GM21528 (cell line): Measurements from ENCODE around the gene TMC1.
"Not testable (repeated sequence)": the region's sequence is repeated elsewhere in the genome, so short reads cannot be mapped to it uniquely, and the experiment has no call there.

ENCODE experiments used
- ATAC-seq: cut with Tn5 transposase; IDR thresholded peaks from one replicate; pipeline ENCODE4 v1.9.1; 2021; ENCODE audit warnings: mild to moderate bottlenecking, moderate library complexity; ENCODE audit not compliant: unreplicated experiment, low FRiP score

TMC1 gene

DNA sequence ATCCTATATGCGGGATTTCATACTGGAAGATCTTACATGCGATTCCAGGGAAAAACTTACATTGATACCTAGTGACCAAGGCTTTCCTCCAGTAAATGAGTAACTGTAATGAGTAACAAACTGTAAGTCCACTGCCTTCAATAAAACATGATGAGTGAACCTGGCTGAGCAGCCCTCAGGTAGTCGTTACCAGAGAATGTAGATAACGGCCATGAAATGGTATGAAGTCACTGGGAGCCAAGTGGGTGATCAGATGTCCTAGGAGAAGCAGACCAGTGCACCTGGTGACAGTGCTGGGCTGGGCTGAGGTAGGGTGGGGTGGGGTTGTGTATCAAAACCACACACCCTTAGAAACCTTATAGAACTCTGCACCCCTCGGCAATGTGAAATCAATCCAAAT, 227.9 kb downstream of the TMC1 start:
- ATAC-seq = no peak

DNA sequence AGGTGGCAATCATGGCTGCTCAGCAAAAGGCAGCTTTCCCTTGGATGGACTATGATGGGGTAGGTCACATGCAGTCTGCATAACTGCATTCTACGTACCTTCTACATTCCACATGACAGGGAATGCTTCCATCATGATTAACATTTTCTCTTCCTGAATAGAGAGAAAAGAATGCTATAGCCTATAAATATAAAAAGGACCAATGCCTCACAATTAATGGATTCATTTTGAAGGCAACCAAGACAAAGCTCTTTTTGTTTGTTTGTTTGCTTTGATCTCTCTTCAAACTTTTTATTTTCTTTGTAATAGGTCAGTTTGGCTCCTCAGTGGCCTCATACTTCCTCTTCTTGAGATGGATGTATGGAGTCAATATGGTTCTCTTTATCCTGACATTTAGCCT, 230.1 kb downstream of the TMC1 start:
- ATAC-seq = no peak

- no peak for ATAC-seq
Observed at GRCh38 chr9:72753266-72753893, 232.0 kb downstream of the TMC1 start.

GRCh38 chr9:72755836-72756235, 234.4 kb downstream of the TMC1 start:
- no peak for ATAC-seq

DNA sequence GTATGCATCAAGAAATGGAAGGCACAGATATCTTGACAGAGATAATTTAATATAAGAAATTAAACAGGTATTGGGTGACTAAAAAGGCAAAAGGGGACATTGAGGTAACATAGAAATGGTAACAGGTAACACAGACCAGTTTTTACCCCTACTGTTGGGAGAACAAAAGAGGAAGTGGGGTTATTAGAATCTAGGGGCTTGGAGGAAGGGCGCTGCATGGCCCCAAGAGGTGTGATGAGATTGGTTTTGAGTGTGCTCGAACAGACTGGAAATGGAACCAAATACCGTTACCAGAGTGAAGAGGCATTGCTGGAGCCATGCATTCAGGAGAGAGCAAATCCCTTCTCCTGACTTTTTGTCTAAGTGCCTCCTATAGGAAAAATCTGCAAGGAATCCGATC, 237.5 kb downstream of the TMC1 start:
- no peak for ATAC-seq

DNA sequence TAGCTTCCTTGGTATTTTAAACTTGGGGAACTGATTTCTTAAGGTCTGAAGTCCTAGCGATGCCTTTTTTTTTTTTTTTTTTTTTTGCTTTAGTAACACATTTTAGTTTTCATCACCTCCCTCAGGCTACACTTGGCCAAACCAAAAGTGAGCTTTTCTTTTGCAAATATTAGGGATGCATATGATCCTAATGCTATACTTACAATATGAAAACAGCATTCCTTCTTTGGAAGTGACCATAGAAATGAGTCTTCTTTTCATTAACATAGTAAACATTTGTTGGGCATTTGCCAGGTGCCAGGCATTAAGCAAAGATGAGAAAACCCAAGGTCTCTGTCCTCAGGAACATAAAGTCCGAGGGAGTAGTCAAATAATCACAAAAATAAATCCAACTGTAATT, 241.6 kb downstream of the TMC1 start:
- no peak for ATAC-seq

DNA sequence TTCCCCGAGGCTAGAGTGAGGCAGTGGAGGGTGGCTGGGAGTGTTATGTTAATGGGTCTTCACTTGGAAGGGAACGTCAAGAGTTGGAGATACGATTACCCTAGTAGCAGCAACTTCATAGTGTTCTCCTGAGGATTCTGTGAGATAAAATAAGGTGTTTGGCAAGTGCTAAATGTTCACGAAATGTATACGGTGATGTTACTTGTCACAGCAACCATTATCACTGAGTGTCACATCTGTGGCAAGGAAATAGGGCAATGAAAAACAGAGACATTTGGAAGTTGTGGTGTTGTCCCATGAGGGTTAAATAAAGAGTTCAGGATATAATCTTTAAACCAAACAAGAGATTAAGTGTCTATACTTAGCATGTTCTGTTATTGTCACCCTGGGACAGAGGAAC, 248.1 kb downstream of the TMC1 start:
- ATAC-seq = no peak

GRCh38 chr9:72772661-72773060, 251.3 kb downstream of the TMC1 start:
- no peak for ATAC-seq

- no peak for ATAC-seq
Observed at GRCh38 chr9:72773570-72773969, 252.2 kb downstream of the TMC1 start.

DNA sequence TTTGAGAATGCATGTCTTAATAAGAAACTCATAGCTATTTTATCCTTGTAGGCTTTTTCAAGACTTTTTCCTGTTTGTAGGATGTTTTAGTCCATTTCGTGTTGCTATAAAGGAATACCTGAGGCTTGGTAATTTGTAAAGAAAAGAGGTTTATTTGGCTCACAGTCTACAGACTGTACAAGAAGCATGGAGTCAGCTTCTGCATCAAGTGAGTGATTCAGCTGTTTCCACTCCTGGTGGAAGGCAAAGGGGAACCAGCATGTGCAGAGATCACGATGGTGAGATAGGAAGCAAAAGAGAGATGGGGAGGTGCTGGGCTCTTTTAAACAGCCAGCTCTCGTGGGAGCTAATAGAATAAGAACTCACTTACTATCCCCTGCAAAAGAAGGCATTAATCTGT, 254.2 kb downstream of the TMC1 start:
- no peak for ATAC-seq

- no peak for ATAC-seq
Observed at GRCh38 chr9:72779614-72780013, 258.2 kb downstream of the TMC1 start.

DNA sequence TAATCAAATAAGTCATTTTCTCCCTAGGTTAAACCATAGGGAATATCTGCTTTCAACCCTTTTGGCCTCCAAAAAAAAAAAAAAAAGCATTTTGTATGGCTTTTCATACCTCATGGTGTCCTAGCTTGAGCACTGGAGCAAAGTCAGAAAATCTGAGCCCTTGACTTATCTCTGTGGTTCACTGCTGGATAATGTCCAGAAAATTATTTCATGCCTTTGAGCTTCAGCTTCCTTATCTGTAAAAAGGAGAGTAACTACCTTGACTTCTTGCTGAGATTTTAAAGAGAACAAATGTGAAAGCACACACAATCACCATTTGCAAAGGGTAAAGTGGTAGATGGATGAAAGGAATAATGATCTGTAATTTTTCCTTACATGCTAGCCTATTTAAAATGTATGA, 265.5 kb downstream of the TMC1 start:
- ATAC-seq = no peak

- no peak for ATAC-seq
Observed at GRCh38 chr9:72788966-72789735, 267.7 kb downstream of the TMC1 start.

DNA sequence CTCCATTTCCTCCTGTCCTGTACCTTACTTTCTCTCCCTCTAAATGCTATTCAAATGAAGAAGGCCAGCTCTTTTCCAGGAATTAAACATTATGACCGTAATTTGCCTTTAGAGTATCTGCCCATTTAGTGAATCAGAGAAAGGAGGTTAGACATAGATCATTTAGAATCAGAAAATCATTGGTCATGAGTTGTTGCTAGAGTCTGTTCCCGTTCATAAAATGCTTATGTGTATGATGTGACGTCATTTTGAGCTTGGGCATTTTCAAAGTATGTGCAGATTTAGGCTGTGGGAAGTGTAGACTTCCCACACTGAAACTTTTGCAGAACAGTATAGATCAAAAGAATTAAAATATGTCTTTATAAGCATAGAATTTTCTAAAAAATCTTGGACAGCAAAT, 268.5 kb downstream of the TMC1 start:
- no peak for ATAC-seq

DNA sequence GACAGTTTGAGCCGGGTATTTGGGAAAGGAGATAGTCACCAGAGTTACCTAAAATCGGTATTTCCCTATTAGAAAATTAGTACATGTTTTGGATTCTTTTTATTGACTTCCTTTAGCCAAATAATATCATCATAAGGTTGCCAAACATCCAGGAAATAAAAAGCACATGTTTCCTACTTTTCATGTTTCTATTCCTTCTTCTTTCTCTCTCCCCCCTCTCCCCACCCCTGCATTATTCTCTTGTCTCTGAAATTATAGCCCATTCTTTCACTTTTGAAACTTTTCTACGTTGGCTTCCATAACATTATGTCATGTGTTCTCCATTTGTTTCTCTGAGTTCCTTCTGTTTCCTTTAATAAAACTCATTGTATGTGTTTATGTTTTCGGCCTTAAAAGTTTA, 269.6 kb downstream of the TMC1 start:
- ATAC-seq = no peak

DNA sequence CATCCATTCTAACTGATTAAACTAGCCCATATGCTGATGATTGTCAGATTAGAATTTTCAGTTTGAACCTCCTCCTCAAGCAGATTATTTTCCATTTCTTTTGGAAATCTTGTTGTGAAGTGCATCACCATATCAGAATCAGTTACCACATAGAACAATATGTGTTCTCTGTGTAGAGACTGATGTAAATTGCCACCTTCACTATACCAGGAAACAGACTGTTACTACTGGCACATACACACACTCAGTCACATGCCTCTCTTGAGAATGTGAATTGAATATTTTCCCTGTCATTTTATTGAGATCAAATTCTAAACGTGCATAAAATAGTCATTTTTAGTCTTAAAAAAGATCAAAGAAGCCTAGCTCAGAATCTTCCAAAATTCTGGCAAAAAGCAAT, 270.0 kb downstream of the TMC1 start:
- ATAC-seq = no peak

DNA sequence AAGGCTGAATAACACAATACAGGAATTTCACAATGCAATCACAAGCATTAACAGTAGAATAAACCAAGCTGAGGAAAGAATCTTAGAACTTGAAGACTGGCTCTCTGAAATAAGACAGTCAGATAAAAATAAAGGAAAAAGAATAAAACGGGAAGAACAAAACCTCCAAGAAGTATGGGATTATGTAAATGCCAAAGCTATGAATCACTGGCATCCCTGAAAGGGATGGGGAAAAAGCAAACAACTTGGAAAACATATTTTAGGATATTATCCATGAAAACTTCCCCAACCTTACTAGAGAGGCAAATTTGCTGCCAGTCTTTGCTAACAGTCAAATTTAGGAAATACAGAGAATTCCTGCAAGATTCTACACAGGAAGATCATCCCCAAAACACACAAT, 273.5 kb downstream of the TMC1 start:
- ATAC-seq = no peak

GRCh38 chr9:72800328-72800994, 279.1 kb downstream of the TMC1 start:
- ATAC-seq = no peak

DNA sequence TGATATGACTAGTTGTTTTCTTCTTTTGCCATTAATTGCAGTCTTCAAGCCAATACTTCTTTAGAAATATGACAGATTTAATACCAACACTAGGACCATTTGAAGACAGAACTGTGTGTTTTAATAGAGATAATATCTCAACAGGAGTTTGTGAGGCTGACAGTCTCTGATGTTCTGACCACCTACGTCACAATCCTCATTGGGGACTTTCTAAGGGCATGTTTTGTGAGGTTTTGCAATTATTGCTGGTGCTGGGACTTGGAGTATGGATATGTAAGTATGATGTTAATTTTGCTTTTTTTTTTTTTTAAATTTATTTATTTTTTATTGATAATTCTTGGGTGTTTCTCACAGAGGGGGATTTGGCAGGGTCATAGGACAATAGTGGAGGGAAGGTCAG, 283.8 kb downstream of the TMC1 start:
- no peak for ATAC-seq

DNA sequence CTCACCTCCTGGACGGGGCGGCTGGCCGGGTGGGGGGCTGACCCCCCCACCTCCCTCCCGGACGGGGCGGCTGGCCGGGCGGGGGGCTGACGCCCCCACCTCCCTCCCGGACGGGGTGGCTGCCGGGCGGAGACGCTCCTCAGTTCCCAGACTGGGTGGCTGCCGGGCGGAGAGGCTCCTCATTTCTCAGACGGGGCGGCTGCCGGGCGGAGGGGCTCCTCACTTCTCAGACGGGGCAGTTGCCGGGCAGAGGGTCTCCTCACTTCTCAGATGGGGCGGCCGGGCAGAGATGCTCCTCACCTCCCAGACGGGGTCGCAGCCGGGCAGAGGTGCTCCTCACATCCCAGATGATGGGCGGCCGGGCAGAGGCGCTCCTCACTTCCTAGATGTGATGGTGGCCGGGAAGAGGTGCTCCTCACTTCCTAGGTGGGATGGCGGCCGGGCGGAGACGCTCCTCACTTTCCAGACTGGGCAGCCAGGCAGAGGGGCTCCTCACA, 285.0 kb downstream of the TMC1 start:
- not testable (repeated sequence) for ATAC-seq

DNA sequence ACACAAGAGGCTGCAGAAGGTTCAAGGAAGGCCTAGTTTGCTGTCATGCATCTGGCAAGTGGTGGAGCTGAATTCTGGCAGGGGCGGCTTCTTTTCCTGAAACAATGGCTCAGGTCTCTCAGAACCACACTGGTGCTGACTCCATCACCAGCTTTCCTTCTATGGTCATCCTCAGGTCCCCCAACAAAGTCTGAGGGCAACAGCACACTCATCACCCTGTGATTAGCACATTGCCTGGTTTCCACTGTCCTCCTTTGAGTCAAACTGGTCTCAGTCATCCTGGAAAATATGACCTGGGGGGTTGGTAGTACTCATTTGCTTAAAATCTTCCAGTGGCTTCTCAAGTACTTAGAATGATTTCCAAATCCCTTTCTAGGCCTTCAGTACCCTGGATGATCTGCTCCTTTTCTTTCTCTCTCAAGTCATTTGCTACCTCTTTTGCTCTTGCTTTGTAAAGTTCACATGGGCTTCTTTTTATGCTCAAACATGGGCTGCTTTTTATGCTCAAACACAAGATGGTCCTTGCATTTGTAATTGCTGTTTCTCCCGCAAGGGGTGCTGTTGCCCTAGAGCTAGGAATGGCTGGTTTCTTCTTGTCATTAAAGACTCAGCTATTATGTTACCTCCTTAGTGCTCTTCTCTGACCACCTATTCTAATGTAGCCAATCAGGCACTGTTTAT, 286.5 kb downstream of the TMC1 start:
- ATAC-seq = no peak
